GM12892 (cell line): ENCODE results near the gene SOX5.

Experiments used
- POLR2A ChIP-seq: IDR thresholded peaks from 2 replicates; pipeline ENCODE4 v1.6.1; 2011; ENCODE audit warnings: low read depth, low read length, control low read depth
- POLR2AphosphoS5 ChIP-seq: IDR thresholded peaks from 2 replicates; pipeline ENCODE4 v1.6.1; 2011; ENCODE audit warnings: low read depth, low read length, control low read depth
- TAF1 ChIP-seq: IDR thresholded peaks from 2 replicates; pipeline ENCODE4 v1.6.1; 2011; ENCODE audit warnings: low read depth, mild to moderate bottlenecking, control low read depth, low read length, borderline replicate concordance

DNA sequence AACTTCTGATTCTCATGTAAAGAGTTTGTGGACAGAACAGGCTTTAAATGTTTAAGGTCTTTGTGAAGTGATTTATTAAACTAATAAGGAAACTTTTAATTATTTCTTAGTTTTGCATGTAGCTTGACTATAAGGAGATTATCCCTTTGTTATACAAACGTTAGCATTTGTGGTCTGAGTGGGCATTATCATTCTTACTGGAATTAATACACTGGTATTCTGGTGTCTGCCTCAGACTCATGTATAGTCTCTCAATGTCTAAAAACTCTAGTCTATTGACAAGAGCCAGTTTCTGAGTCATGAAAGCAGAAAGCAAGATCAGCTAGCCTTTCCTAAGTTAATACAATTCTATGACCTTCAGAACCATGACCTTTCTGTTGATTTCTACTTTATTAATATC is 51.3 kb downstream of the SOX5 start:
- TF ChIP-seq POLR2AphosphoS5 (no peak), POLR2A (no peak), TAF1 (no peak)
